ENCODE results near the gene EIF4G3.

The EIF4G3 gene

DNA sequence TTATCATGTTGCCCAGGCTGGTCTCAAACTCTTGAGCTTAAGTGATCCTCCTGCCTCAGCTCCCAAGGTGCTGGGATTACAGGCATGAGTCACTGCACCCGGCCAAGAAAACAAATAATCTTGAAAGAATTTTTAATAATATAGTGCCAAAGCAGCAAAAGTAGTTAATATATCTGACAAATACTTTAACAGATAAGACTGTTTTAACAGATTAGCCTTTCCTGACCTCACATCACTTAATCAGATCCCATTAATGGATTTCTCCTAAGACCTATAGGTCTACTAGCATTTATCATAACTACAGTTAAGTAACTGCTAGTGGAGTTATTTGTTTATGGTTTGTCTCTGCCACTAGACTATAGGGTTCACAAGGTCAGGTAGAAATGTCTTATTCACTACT lies 328.5 kb downstream of the EIF4G3 start:
- Mint-ChIP-seq H3K27me3 (ENCODE audit: low read depth) (no peaks in the 10 kb centered on the region), H3K27ac (no peak overlapping the region), H3K36me3 (ENCODE audit: low read depth) (peaks cover 80% of the 10 kb centered on the region), H3K4me1 (no peaks in the 10 kb centered on the region), H3K9me3 (no peaks in the 10 kb centered on the region), H3K4me3 (no peak overlapping the region)
- TF ChIP-seq, protein P1, sequence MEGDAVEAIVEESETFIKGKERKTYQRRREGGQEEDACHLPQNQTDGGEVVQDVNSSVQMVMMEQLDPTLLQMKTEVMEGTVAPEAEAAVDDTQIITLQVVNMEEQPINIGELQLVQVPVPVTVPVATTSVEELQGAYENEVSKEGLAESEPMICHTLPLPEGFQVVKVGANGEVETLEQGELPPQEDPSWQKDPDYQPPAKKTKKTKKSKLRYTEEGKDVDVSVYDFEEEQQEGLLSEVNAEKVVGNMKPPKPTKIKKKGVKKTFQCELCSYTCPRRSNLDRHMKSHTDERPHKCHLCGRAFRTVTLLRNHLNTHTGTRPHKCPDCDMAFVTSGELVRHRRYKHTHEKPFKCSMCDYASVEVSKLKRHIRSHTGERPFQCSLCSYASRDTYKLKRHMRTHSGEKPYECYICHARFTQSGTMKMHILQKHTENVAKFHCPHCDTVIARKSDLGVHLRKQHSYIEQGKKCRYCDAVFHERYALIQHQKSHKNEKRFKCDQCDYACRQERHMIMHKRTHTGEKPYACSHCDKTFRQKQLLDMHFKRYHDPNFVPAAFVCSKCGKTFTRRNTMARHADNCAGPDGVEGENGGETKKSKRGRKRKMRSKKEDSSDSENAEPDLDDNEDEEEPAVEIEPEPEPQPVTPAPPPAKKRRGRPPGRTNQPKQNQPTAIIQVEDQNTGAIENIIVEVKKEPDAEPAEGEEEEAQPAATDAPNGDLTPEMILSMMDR (IDR thresholded peaks at IDR 0.05; ENCODE audit: unreplicated experiment in 3 of 3) = no peak

- no peaks in the 10 kb centered on the region for H3K27me3 Mint-ChIP-seq (ENCODE audit: low read depth)
- H3K36me3 Mint-ChIP-seq (ENCODE audit: low read depth) = peaks cover 78% of the 10 kb centered on the region
- H3K9me3 Mint-ChIP-seq = no peaks in the 10 kb centered on the region
- no peak overlapping the region for H3K27ac Mint-ChIP-seq
- H3K4me1 Mint-ChIP-seq = no peaks in the 10 kb centered on the region
- H3K4me3 Mint-ChIP-seq = no peak overlapping the region
- TF ChIP-seq, protein P1 (IDR thresholded peaks at IDR 0.05; ENCODE audit: unreplicated experiment in 3 of 3) = no peak
These were observed 329.1 kb downstream of the EIF4G3 start for GRCh38 chr1:20847611-20848080.

GRCh38 chr1:20846461-20847374 lies 330.0 kb downstream of the EIF4G3 start:
- TF ChIP-seq, protein P1 (IDR thresholded peaks at IDR 0.05; ENCODE audit: unreplicated experiment in 3 of 3) = no peak
- no peaks in the 10 kb centered on the region for H3K27me3 Mint-ChIP-seq (ENCODE audit: low read depth)
- peaks cover 81% of the 10 kb centered on the region for H3K36me3 Mint-ChIP-seq (ENCODE audit: low read depth)
- H3K9me3 Mint-ChIP-seq = no peaks in the 10 kb centered on the region
- H3K4me3 Mint-ChIP-seq = no peak overlapping the region
- H3K4me1 Mint-ChIP-seq = no peaks in the 10 kb centered on the region
- no peak overlapping the region for H3K27ac Mint-ChIP-seq

DNA sequence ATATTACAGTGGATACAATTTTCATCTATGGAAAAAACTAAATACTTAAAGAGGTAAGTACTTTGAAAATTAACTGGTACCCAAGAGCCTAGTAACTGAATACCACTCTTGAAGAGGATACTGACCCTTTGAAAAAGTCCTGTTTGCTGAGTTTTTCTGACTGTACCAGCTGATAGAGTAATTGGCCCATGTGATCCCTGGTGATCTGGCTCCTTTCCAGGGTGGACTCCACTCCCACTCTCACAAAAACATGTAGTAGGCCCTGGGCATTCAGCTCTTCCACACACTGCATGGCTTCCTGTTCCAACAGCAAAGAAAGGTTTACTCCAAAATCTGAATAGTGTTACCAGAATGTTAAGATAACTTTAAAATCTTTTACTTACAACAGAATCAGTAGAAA lies 336.0 kb downstream of the EIF4G3 start:
- no peaks in the 10 kb centered on the region for H3K27me3 Mint-ChIP-seq (ENCODE audit: low read depth)
- peaks cover 64% of the 10 kb centered on the region for H3K36me3 Mint-ChIP-seq (ENCODE audit: low read depth)
- no peak overlapping the region for H3K4me3 Mint-ChIP-seq
- TF ChIP-seq, protein P1 (IDR thresholded peaks at IDR 0.05; ENCODE audit: unreplicated experiment in 3 of 3) = no peak
- H3K27ac Mint-ChIP-seq = no peak overlapping the region
- H3K4me1 Mint-ChIP-seq = no peaks in the 10 kb centered on the region
- no peaks in the 10 kb centered on the region for H3K9me3 Mint-ChIP-seq

DNA sequence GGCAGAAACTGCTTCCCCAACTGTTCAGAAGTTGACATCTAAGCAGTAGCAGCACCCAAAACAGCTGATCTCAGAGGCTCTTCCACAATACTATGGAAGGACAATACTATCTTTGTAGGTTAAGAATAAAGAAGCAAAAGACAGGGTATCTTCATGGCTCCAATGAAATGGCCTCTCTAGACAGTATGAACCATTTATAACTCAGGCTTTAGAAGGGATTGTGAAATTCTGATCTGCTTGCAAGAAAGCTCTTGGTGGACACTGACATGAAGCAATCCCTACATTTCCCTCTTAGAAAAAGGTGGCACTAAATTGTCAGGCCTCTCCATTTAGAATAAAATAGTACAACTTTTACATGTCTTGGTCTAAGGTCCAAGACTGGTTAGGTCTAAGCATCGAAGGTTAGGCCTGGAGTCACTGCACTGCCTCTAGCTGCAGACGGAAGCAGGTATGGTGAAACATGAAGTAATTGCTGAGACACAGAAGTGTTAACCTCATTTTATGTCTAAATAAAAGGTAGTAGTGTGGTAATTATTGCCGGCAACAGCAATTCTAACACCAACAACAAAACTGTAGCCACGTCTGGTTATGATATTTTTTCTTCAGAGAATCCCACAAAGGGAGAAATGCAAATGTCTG lies 339.0 kb downstream of the EIF4G3 start:
- no peak overlapping the region for H3K27ac Mint-ChIP-seq
- no peaks in the 10 kb centered on the region for H3K4me1 Mint-ChIP-seq
- H3K36me3 Mint-ChIP-seq (ENCODE audit: low read depth) = peaks cover 66% of the 10 kb centered on the region
- no peak overlapping the region for H3K4me3 Mint-ChIP-seq
- H3K9me3 Mint-ChIP-seq = peaks cover 11% of the 10 kb centered on the region
- H3K27me3 Mint-ChIP-seq (ENCODE audit: low read depth) = no peaks in the 10 kb centered on the region
- TF ChIP-seq, protein P1 (IDR thresholded peaks at IDR 0.05; ENCODE audit: unreplicated experiment in 3 of 3) = no peak

All from nephron (organoid).